ENCODE data around the gene MMP24. TPM values are rescaled to one million over a fixed set of nuclear protein-coding genes. Genes with fewer than 3 reads are reported as not detected.

Gene MMP24
- total and polyA plus RNA-seq, 2 of the 13 experiments (the other 11 are each of a cell fraction or from before 2014, with no cell fraction given) = 0.29 to 0.35 TPM

- CTCF ChIA-PET (ENCODE audit: low intra/inter-chr PET ratio, low total read pairs) = no interaction called here
- no peak for DNase-seq (ENCODE audit: low spot score)
- no peak for FAIRE-seq
- TF ChIP-seq HCFC1 (IDR thresholded peaks at IDR 0.05; ENCODE audit: low read depth, low read length) = no peak
- TF ChIP-seq SMARCE1 (IDR thresholded peaks at IDR 0.05; ENCODE audit: borderline replicate concordance) = no peak
- TF ChIP-seq ZNF747 (CRISPR knock-in tag; IDR thresholded peaks at IDR 0.05; ENCODE audit: borderline replicate concordance) = no peak
- no peak for TF ChIP-seq ZNF317 (CRISPR knock-in tag; IDR thresholded peaks at IDR 0.05)
- TF ChIP-seq NBN (conservative IDR thresholded peaks at IDR 0.05) = no peak
- no peak for TF ChIP-seq ZSCAN30 (CRISPR knock-in tag; IDR thresholded peaks at IDR 0.05)
- peak; percentile 2 for TF ChIP-seq ZNF883 (CRISPR knock-in tag; IDR thresholded peaks at IDR 0.05; ENCODE audit: not compliant biosample characterization)
- no peak for TF ChIP-seq KAT8 (CRISPR knock-in tag; IDR thresholded peaks at IDR 0.05)
- TF ChIP-seq HOXA5 (CRISPR knock-in tag; IDR thresholded peaks at IDR 0.05) = no peak
- TF ChIP-seq PHF21A (CRISPR knock-in tag; IDR thresholded peaks at IDR 0.05) = no peak
- no peak for TF ChIP-seq CENPBD1 (CRISPR knock-in tag; IDR thresholded peaks at IDR 0.05; ENCODE audit: borderline replicate concordance, low read depth)
- TF ChIP-seq HMG20A (CRISPR knock-in tag; IDR thresholded peaks at IDR 0.05; ENCODE audit: borderline replicate concordance) = 0 out of 2 replicates have a peak, but pooled peaks have one; percentile 10
- no peak for TF ChIP-seq PAXIP1 (CRISPR knock-in tag; conservative IDR thresholded peaks at IDR 0.05)
- TF ChIP-seq MZF1 (CRISPR knock-in tag; IDR thresholded peaks at IDR 0.05; ENCODE audit: borderline replicate concordance) = no peak
- no peak for TF ChIP-seq DPF2 (CRISPR knock-in tag; IDR thresholded peaks at IDR 0.05; ENCODE audit: borderline replicate concordance, low read depth)
- no peak for TF ChIP-seq ZNF44 (CRISPR knock-in tag; IDR thresholded peaks at IDR 0.05)
- no peak for TF ChIP-seq HMGA1 (CRISPR knock-in tag; conservative IDR thresholded peaks at IDR 0.05)
- no peak for TF ChIP-seq CREM (IDR thresholded peaks at IDR 0.05)
- TF ChIP-seq CREM (CRISPR knock-in tag; IDR thresholded peaks at IDR 0.05) = no peak
- TF ChIP-seq KLF11 (CRISPR knock-in tag; IDR thresholded peaks at IDR 0.05) = no peak
- no peak for TF ChIP-seq ZNF740 (CRISPR knock-in tag; IDR thresholded peaks at IDR 0.05)
- TF ChIP-seq BATF2 (CRISPR knock-in tag; IDR thresholded peaks at IDR 0.05) = 0 out of 2 replicates have a peak, but pooled peaks have one; percentile 39
- TF ChIP-seq ZNF367 (CRISPR knock-in tag; IDR thresholded peaks at IDR 0.05; ENCODE audit: borderline replicate concordance) = no peak
- TF ChIP-seq FOXA1 (IDR thresholded peaks at IDR 0.05) = no peak
- TF ChIP-seq FOXA1 (CRISPR knock-in tag; IDR thresholded peaks at IDR 0.05) = 0 out of 2 replicates have a peak, but pooled peaks have one; percentile 44
Measured at GRCh38 chr20:35294293-35294685, 67.8 kb downstream of the MMP24 start.

More at GRCh38 chr20:35294293-35294685, 67.8 kb downstream of the MMP24 start:
- Histone ChIP-seq H3K4me1 (ENCODE audit: insufficient read depth, low read length) (peaks cover 67% of the 10 kb centered on the region), H3K4me2 (ENCODE audit: low read depth, low read length) (peak overlapping the region; percentile 57), H2AFZ (ENCODE audit: low read length) (no peak overlapping the region), H3K27me3 (ENCODE audit: control insufficient read depth in 1 of 2, insufficient read depth in 2 of 2, low read length in 2 of 2) (peaks cover 9 to 65% of the 10 kb centered on the region in 2 experiments), H4K20me1 (ENCODE audit: insufficient read depth, low read length) (no peaks in the 10 kb centered on the region), H3K36me3 (replicated peaks in 1 of 2; ENCODE audit: control insufficient read depth in 1 of 2, insufficient read depth in 2 of 2, low read length in 2 of 2) (no peaks in the 10 kb centered on the region), H3K27ac (ENCODE audit: extremely low read length, insufficient read depth, low read length) (no peak overlapping the region), H3K79me2 (ENCODE audit: insufficient read depth, low read length) (no peaks in the 10 kb centered on the region), H3K4me3 (replicated peaks in 1 of 3; ENCODE audit: insufficient read depth in 1 of 3, low read depth in 2 of 3, low read length in 3 of 3) (peak overlapping the region in 1 of 3 experiments; percentile 32; a peak in 1 of 6 replicates), H3K9ac (ENCODE audit: insufficient read depth, low read depth, low read length) (no peak overlapping the region), H3K9me3 (ENCODE audit: low read length) (no peaks in the 10 kb centered on the region)
- in situ Hi-C loops (cut with HindIII; ENCODE audit: extremely low pct_ligation_motif_present, low pct_unique_long_range_greater_than_20kb) (no loop called here), intact Hi-C loops (cut with micrococcal nuclease; ENCODE audit: unreplicated experiment) (no loop called here)
- no TSS peak for BruUV-seq (replicated peaks)
- no peak for ATAC-seq
- 3% methylated on average over 5 of the region's 5 CpGs for WGBS (ENCODE audit: low lambda C conversion rate)
- POLR2A ChIA-PET = interaction anchor here (1.2 to 3.3 kb wide), 2 partner anchors 10 to 11 kb away, joined by 4 to 24 read pairs; partner anchors contain the start of gene EIF6

Measured in HepG2 (cell line).